IPS-18a (cell line): ENCODE data around the gene LAPTM5.

Experiments used
- H3K27ac ChIP-seq: one replicate; pipeline ENCODE4 v1.5.1; 2013; ENCODE audit warnings: low read length
- H3K27me3 ChIP-seq: one replicate; pipeline ENCODE4 v1.6.1; 2013; ENCODE audit warnings: mild to moderate bottlenecking, low read length; ENCODE audit not compliant: control insufficient read depth, insufficient read depth
- H3K36me3 ChIP-seq: one replicate; pipeline ENCODE4 v1.6.1; 2013; ENCODE audit warnings: low read depth, low read length; ENCODE audit not compliant: control insufficient read depth
- H3K4me1 ChIP-seq: one replicate; pipeline ENCODE4 v1.6.1; 2013; ENCODE audit warnings: low read depth, low read length; ENCODE audit not compliant: control insufficient read depth
- H3K4me3 ChIP-seq: one replicate; pipeline ENCODE4 v1.5.1; 2013; ENCODE audit warnings: low read length
- H3K9ac ChIP-seq: one replicate; pipeline ENCODE4 v1.6.1; 2013; ENCODE audit warnings: mild to moderate bottlenecking, low read length, moderate library complexity
- H3K9me3 ChIP-seq: one replicate; pipeline ENCODE4 v1.6.1; 2013; ENCODE audit warnings: low read depth, low read length; ENCODE audit not compliant: control insufficient read depth

Gene LAPTM5

GRCh38 chr1:30700528-30701257 lies 56.9 kb downstream of the LAPTM5 start:
- H3K9ac ChIP-seq: no peak overlapping the region
- no peaks in the 10 kb centered on the region for H3K27me3 ChIP-seq
- no peak overlapping the region for H3K27ac ChIP-seq
- H3K9me3 ChIP-seq: no peaks in the 10 kb centered on the region
- no peaks in the 10 kb centered on the region for H3K36me3 ChIP-seq
- H3K4me1 ChIP-seq: no peaks in the 10 kb centered on the region
- H3K4me3 ChIP-seq: no peak overlapping the region

- no peaks in the 10 kb centered on the region for H3K36me3 ChIP-seq
Measured at GRCh38 chr1:30699762-30700161, 57.8 kb downstream of the LAPTM5 start.

GRCh38 chr1:30698401-30698981 lies 59.1 kb downstream of the LAPTM5 start:
- no peaks in the 10 kb centered on the region for H3K4me1 ChIP-seq
- no peak overlapping the region for H3K9ac ChIP-seq

More at GRCh38 chr1:30699762-30700161, 57.8 kb downstream of the LAPTM5 start:
- Histone ChIP-seq H3K27ac (no peak overlapping the region), H3K27me3 (no peaks in the 10 kb centered on the region), H3K9ac (no peak overlapping the region), H3K4me3 (no peak overlapping the region), H3K4me1 (no peaks in the 10 kb centered on the region), H3K9me3 (no peaks in the 10 kb centered on the region)

GRCh38 chr1:30697571-30698376 lies 59.8 kb downstream of the LAPTM5 start:
- Histone ChIP-seq H3K4me3 (no peak overlapping the region), H3K27me3 (no peaks in the 10 kb centered on the region), H3K9ac (no peak overlapping the region), H3K36me3 (no peaks in the 10 kb centered on the region), H3K27ac (no peak overlapping the region), H3K9me3 (no peaks in the 10 kb centered on the region), H3K4me1 (no peaks in the 10 kb centered on the region)

More at GRCh38 chr1:30698401-30698981, 59.1 kb downstream of the LAPTM5 start:
- no peaks in the 10 kb centered on the region for H3K27me3 ChIP-seq
- no peaks in the 10 kb centered on the region for H3K9me3 ChIP-seq
- H3K4me3 ChIP-seq: no peak overlapping the region
- no peaks in the 10 kb centered on the region for H3K36me3 ChIP-seq
- no peak overlapping the region for H3K27ac ChIP-seq

- Histone ChIP-seq H3K4me1 (no peaks in the 10 kb centered on the region), H3K36me3 (no peaks in the 10 kb centered on the region), H3K9ac (no peak overlapping the region), H3K27ac (no peak overlapping the region), H3K9me3 (no peaks in the 10 kb centered on the region), H3K4me3 (no peak overlapping the region), H3K27me3 (no peaks in the 10 kb centered on the region)
Measured at GRCh38 chr1:30696831-30697230, 60.7 kb downstream of the LAPTM5 start.

GRCh38 chr1:30695439-30695841 lies 62.1 kb downstream of the LAPTM5 start:
- Histone ChIP-seq H3K9me3 (no peaks in the 10 kb centered on the region), H3K4me1 (peaks cover 1% of the 10 kb centered on the region), H3K27me3 (no peaks in the 10 kb centered on the region), H3K36me3 (no peaks in the 10 kb centered on the region), H3K9ac (no peak overlapping the region), H3K27ac (no peak overlapping the region), H3K4me3 (no peak overlapping the region)

GRCh38 chr1:30694280-30695175 lies 63.0 kb downstream of the LAPTM5 start:
- Histone ChIP-seq H3K27ac (no peak overlapping the region), H3K9me3 (no peaks in the 10 kb centered on the region), H3K4me1 (peaks cover 8% of the 10 kb centered on the region), H3K27me3 (no peaks in the 10 kb centered on the region), H3K36me3 (no peaks in the 10 kb centered on the region), H3K4me3 (no peak overlapping the region), H3K9ac (no peak overlapping the region)

GRCh38 chr1:30693822-30694221 lies 63.8 kb downstream of the LAPTM5 start:
- H3K27me3 ChIP-seq: no peaks in the 10 kb centered on the region
- no peak overlapping the region for H3K4me3 ChIP-seq
- H3K4me1 ChIP-seq: peaks cover 8% of the 10 kb centered on the region
- H3K27ac ChIP-seq: no peak overlapping the region
- no peak overlapping the region for H3K9ac ChIP-seq
- H3K36me3 ChIP-seq: no peaks in the 10 kb centered on the region
- H3K9me3 ChIP-seq: no peaks in the 10 kb centered on the region

- no peak overlapping the region for H3K27ac ChIP-seq
- no peaks in the 10 kb centered on the region for H3K27me3 ChIP-seq
- no peak overlapping the region for H3K9ac ChIP-seq
- no peaks in the 10 kb centered on the region for H3K36me3 ChIP-seq
- H3K4me1 ChIP-seq: peaks cover 8% of the 10 kb centered on the region
- H3K9me3 ChIP-seq: no peaks in the 10 kb centered on the region
- H3K4me3 ChIP-seq: no peak overlapping the region
Measured at GRCh38 chr1:30693366-30693765, 64.2 kb downstream of the LAPTM5 start.

- H3K27ac ChIP-seq: no peak overlapping the region
- no peak overlapping the region for H3K9ac ChIP-seq
- H3K4me3 ChIP-seq: no peak overlapping the region
- H3K9me3 ChIP-seq: no peaks in the 10 kb centered on the region
- no peaks in the 10 kb centered on the region for H3K36me3 ChIP-seq
- H3K27me3 ChIP-seq: no peaks in the 10 kb centered on the region
- H3K4me1 ChIP-seq: peaks cover 8% of the 10 kb centered on the region
Measured at GRCh38 chr1:30692948-30693301, 64.6 kb downstream of the LAPTM5 start.
